ENCODE results near the gene MAPK1.

GRCh38 chr22:21745948-21746347 lies 121.5 kb downstream of the MAPK1 start:
- no peak for TF ChIP-seq POLR2A (IDR thresholded peaks at IDR 0.05)
- no peak for TF ChIP-seq CTCF (IDR thresholded peaks at IDR 0.05)

Data from uterus (tissue), 2 donors.